SU-DHL-6 (cell line): Measurements from ENCODE around the gene SMCP.

ENCODE experiments used
- CTCF ChIP-seq: fragments of 200-600 bp; sonication (generic); IDR thresholded peaks from one replicate; pipeline ENCODE4 v1.5.1; 2017; ENCODE audit warnings: antibody characterized with exemption, mild to moderate bottlenecking, low read length, moderate library complexity; ENCODE audit not compliant: insufficient read depth, poor library complexity, severe bottlenecking
- EZH2phosphoT487 ChIP-seq: fragments of 200-600 bp; sonication (generic), shearing (Covaris generic); conservative IDR thresholded peaks from 2 replicates; pipeline ENCODE4 v1.6.1; 2018; ENCODE audit warnings: mild to moderate bottlenecking, antibody characterized with exemption, low read length, moderate library complexity, mixed read lengths

- no peak for TF ChIP-seq CTCF
- no peak for TF ChIP-seq EZH2phosphoT487
These were observed 41.3 kb upstream of the SMCP start for GRCh38 chr1:152836870-152837269.
